ENCODE results near the gene ADGRF1.
"Not testable (repeated sequence)": the region's sequence is repeated elsewhere in the genome, so short reads cannot be mapped to it uniquely, and the experiment has no call there.

The ADGRF1 gene

DNA sequence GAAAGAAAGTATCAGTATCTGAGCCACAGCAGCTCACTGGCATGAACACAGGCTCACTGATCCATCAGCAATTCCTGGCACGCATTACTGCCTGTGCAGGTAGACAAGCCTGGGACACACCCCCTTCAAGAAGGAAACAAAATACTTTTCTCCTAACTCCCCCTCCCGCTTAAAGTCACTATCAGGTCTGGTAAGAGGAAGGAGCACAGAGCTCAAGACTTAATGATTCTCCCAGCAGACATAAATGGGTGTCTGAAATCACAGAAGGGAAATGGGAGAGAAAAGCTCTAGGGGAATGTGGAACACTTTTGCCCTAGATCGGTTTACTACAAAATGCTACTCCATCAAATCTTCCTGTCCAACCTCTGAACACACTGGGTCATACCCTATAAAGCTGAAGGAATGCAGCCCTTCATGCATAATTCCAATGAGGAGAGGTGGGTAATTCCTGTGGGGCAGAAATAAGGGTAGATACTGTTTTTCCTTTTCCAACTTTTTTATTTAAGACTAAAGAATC lies at the start of gene ADGRF1:
Gene ADGRF1 (minus strand): TSS at position 58 of the 517 bp plus-strand sequence. CDS start 13,271 bp downstream, outside the sequence.
- DNase-seq (ENCODE audit: low read depth) = no peak

DNA sequence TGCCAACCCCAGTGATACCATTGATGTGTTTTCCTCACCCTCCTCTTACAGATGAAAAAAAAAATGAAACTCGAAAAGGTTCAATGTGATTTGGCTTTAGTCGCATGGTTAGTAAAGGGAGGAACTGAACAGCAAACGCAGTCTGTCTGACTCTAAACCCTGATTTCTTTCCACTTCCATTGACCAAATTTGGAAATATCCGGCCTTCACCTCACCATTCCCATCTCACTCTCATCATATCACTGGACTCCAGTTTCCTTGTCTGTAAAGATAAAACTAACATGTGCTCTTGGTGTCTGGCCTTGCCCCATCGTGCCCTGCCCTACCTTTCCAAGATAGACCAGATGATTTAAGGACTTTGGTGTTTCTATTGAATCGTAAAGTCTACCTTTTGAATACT lies 48.7 kb upstream of the ADGRF1 start:
- no peak for DNase-seq (ENCODE audit: low read depth)

DNA sequence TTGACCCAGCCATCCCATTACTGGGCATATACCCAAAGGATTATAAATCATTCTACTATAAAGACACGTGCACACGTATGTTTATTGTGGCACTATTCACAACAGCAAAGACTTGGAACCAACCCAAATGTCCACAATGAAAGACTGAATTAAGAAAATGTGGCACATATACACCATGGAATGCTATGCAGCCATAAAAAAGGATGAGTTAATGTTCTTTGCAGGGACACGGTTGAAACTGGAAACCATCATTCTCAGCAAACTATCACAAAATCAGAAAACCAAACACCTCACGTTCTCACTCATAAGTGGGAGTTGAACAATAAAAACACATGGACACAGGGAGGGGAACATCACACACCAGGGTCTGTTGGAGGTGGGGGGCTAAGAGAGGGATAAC lies 47.3 kb upstream of the ADGRF1 start:
- not testable (repeated sequence) for DNase-seq (ENCODE audit: low read depth)

DNA sequence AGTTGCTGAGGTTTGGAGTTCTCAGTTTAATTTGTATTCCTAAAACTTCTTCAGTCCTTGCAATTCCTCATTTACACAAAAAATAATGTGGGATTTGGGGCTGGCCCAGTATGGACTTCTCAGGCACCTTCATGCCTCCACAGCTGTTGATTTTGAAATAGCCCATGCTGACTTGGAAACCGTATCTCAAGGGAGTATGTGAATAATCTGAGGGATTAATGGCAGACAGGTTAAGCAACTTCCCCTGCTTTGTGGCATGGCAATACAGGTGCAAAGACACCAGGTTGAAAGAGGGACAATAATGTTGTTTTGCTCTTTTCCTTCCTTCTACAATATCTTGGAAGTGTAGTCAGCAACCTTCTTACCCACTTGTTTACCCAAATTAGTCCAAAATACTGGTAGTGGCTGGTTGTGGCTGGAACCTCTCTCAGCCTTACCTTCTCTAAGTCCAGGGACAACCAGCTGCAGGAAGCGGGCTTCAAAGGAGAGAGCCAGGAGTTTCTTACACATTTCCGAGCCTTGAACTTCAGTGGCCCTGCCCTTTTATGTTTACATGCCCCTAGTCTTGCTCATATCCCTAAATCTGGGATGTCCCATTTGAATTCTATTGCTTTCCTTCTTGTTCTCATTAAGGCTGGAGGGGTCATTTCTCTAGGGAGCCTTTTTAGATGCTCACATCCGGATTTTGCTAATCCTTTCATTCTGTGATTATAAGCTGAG lies 44.1 kb upstream of the ADGRF1 start:
- DNase-seq (ENCODE audit: low read depth) = no peak

DNA sequence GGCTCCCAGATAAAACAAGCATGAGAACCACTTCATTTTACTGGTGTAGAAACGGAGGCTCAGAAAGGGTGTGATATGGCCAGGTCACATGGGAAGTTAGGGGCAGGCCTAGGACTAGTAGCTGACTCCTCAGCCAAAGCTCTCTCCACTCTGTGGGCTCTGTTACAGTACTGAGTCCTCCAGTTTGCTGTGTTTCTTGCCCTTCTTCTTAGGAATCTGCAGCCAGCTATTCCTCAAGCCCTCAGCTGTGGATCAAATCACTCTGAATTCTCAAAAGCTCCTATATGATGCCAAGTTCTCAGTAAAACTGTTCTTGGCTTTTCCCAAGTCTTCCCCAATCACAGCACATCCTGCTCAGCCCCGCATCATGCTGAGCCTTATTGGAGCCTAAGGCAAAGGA lies 42.5 kb upstream of the ADGRF1 start:
- DNase-seq (ENCODE audit: low read depth) = no peak

DNA sequence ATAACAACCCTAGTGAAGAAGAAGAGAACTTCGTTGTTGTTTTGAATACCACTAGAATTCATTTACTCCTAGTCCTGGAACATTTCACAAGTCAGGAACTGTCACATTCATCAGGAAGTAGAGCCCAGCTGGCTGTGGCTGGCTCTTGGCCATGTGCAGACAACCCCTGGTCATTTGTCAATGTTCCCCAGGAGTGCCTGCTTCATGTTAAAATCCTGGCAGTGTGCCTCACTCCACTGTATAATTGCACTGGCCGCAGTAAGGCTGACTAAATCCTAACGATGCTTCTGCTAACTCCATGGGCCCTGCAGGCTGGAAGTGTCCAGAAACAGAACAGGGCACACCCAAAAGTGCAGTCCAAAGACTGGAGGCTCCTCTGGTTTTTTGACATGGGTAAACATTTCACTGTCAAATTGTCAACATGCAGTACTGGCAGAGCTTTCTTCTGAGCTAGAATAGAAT lies 41.5 kb upstream of the ADGRF1 start:
- no peak for DNase-seq (ENCODE audit: low read depth)

DNA sequence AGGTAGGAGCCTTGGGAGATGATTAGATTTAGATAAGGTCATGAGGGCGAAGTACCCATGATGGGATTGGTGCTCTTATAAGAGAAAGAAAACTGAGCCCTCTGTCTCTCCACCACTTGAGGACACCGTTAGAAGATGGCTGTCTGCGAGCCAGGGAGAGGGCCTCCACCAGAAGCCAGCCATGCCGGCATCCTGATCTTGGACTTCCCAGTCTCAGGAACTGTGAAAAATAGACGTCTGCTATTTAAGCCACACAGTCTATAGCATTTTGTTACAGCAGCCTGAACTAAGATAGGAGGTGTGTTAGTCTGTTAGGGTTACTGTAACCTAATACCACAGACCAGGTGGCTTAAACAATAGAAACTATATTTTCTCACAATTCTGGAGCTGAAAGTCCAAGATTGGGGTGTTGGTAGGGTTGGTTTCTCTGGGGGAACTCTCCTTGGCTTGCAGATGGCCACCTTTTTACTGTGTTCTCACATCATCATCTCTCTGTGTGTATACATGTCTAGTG lies 38.0 kb upstream of the ADGRF1 start:
- DNase-seq (ENCODE audit: low read depth) = no peak

DNA sequence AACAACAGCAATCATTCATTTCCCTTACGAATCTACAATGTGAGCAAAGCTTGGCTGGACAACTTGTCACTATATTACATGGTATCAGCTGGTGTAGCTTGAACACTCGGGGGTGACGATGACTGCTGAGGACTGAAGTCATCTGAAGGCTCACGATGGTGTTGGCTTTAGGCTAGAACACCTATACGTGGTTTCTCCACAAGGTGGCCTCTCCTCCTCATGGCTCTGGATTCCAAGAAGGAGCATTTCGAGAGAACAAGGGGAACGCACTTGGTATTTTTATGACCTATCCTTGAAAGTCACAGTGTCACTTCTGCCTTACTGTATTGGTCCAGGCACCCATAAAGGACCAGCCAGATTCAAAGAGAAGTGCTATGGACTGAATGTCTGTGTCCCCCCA lies 37.5 kb upstream of the ADGRF1 start:
- no peak for DNase-seq (ENCODE audit: low read depth)

DNA sequence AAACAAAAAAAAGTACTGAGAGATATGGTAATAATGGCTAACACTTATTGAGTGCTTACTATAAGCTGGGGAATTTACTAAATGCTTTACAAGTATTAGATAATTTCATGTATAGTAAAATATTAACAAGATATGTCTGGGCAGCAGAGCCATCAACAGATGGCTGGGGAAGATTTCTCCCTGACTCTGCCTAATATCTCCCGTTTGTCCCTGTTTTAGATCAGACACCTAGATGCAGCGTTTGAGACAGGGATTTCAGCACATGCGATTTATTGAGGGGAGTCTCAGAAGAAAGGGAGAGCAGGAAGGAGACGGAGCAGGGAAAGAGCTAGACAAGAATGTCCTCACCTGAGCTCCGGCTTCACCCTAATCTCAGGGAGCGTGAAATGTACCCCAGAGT lies 36.9 kb upstream of the ADGRF1 start:
- no peak for DNase-seq (ENCODE audit: low read depth)

DNA sequence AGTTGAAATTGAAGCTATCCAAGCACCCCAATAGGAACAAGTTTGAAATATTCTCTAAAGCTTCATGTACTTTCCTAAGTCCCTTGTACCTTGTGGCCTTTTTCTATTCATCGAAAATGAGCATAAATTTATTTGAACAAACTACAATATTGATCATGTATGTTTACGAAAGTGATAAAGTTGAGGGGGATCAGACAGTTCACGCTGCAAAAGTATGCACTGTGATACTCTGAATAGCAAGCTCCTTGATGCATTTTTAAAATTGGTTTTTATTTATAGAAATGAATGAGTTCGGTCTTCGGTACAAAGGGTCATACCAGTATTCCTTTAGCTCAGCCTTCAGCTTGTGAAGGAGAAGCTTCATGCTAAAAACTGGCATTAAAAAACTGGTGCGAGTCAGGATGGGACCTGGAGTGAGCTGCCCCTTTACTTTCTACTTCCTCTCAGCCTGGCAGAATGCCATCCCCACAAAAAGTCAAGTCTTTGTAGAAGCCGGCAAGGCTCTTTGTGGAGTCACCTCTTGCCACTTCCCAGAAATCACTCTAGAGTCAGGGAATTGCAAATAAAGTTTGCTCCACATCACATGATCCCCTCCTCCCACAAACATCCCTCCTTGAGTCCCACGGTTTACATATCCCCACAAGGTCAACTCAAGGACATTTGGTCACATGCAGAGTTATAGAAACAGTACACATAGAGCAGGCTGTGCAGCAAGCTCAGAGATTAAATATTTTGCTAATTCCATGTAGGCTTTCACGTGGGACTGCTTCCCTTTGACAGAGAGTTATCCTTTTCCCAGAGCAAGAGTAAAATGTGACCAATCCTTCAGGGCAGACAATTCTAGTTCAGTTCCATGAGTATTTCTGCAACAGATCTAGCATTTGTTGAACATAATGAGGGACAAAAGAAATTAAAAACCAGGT lies 34.6 kb upstream of the ADGRF1 start:
- no peak for DNase-seq (ENCODE audit: low read depth)

DNA sequence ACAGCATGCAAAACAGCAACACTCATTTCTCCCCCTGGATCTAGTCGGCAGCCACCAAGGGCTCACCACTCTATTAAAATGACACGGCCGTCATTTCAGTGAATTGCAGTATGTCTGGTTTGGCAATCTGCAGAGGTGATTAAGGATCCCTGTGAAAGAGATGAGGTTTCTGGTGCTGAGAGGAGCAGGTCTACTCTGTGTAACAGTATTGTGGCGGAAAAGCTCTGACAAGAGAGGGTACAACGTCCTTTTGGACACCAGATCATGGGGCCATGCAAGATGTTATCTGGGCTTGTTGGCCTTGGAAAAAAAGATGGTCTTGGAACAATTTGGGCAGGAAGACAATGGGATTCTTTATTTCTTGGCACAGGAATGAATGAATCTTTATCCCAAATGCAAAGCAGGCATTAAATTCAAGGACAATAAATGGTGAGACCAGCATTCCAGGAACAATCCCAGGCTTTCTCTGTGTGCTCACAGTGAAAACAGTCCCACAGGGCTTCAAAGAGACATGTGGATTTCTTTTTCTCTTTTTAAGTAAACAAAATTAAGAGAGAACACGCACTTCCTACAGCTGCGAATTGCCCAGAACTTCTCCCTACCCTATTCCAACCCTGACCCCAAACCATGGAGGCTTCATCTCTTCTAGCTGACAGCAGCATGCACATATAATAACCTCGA lies 33.7 kb upstream of the ADGRF1 start:
- DNase-seq (ENCODE audit: low read depth) = no peak

DNA sequence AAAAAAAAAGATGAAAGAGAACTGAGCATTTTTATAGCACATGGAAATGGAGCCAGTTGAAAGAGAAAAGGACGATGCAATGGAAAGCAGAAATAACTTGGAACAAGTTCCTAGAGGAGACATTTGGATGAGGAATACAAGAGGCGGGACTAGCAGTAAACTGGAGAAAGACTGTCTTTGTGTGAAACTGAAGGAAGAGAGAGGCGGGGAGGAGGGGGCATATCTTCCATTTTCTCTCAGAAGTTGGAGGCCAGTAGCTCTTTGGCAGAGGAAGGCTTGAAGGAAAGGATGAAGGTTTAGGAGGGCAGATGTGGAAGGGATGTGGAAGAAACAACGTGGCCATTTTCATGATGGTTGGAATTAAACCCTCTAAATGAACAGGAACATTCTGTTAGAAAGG lies 33.0 kb upstream of the ADGRF1 start:
- no peak for DNase-seq (ENCODE audit: low read depth)

DNA sequence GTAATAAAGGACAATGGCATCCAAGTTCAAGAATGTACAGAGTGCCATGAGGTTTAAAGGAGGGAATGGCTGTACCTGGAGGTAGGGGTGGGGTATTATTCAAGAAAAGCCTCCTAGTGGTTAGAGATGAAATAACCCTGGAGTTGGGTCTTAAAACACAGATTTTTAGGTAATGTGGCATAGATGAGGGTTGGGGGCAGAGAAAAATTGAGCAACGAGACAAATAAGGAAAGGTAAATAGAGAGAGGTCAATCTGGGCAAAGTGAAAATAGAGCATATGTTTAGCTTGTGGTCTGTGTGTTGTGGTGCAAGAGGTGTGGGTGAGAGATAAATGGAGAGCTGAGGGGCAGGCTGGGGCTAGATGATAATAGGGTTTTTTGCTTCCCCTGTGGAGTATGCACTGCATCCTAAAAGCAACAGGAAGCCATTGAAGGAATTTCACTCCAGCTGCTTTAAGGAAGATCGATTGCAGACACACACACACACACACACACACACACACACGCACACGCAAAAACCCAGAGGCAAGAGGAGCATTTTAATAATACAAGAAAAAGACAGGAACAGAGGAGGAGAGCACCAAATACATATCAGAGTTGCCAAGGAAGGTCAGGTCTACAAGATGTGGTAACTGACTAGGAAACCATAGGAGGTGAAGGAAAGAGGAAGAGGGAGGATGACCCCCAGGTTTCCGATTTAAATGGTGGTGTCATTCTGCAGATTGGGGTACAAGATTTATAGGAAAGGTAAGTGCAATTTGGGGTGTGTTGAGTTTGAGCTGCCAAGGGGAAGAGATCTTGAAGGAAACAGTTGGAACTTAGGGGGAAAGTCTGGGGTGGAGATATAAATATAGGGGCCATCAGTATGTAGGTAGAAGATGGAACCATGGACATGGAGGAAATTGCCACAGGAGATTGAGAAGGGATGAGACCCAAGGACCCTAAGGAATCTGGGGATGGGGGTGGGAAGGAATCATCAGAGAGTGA lies 31.3 kb upstream of the ADGRF1 start:
- no peak for DNase-seq (ENCODE audit: low read depth)

DNA sequence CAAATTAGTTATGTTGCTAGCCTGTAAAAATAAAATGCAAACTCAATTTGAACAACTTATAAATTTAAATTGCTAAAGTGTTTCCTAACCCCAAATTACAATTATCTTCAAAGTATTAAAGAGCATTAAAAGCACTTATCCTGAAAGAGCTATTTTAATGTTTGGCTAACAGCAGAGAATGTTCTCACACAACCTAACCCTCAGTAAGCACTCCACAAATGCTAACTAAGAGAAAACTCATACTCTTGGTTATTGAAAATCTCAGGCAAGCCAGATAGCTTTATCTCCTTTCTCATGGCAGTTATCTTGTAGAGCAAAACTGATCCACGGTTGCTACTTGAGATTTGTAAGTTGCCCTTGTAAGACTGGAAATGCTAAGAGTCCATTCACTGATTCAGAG lies 30.5 kb upstream of the ADGRF1 start:
- no peak for DNase-seq (ENCODE audit: low read depth)

DNA sequence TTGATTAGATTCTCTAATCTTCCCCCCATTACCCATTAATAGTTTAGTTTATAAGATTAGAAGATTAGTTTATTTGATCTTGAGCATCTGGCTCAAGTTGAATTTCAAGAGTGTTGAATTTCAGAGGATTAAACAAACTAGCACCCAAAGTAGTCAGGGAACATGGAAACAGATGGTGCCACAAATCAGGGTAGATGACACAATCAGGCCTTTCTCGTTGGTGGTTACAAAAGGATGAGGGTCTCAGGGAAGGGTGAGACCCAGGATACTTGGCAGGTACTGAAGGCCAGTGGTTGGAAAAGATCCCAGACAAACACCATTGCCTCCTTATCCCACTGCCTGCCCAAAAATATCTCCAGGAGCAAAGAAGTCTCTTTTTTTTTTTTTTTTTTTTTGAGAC lies 29.5 kb upstream of the ADGRF1 start:
- DNase-seq (ENCODE audit: low read depth) = no peak

DNA sequence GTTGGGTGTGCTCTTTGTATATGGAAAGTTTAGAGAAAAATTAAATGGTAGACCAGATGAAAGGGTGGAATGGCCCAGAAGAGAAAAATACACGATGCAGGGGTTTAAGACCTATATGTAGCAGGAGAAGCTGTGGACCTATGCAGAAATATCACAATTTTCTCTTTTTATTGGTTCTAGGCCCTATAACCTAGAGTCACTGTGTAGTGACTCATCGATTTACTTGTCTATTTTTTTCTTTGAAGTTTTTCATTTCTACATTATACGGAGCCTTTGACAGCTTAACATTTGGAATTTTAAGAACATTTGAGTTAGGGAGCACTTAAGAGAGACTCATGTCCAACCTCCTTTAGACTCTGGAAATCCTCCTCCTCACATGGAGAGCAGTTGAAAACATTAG lies 28.3 kb upstream of the ADGRF1 start:
- DNase-seq (ENCODE audit: low read depth) = no peak

DNA sequence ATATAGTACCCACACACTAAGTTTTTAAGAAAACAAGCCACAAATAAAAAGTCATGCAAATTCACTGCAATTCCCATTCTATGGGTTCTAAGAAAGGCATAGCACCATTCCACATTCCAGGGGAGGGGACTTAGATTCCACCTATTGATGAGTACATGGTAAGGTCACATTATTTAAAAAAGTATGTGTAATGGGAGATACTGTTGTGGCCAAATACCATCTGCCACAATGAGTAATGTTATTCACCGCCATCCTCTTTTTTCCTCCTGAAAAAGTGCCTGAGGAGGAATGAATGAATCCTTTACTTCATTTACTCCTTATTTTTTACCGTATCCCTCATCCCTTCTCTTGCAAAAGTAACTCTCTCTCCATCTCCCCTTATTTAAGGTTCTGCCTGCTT lies 27.0 kb upstream of the ADGRF1 start:
- DNase-seq (ENCODE audit: low read depth) = no peak

DNA sequence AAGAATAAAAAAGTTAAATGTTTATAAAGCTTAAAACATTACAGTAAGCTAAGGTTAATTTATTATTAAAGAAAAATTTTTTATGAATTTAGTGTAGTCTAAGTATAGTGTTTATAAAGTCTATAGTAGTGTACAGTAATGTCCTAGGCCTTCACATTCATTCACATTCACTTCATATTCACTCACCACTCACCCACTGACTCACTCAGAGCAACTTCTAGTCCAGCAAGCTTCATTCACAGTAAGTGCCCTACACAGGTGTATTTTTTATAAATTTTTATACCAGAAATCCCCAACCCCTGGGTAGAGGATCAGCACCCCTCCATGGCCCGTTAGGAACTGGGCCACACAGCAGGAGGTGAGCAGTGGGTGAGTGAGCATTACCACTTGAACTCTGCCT lies 24.3 kb upstream of the ADGRF1 start:
- DNase-seq (ENCODE audit: low read depth) = no peak

DNA sequence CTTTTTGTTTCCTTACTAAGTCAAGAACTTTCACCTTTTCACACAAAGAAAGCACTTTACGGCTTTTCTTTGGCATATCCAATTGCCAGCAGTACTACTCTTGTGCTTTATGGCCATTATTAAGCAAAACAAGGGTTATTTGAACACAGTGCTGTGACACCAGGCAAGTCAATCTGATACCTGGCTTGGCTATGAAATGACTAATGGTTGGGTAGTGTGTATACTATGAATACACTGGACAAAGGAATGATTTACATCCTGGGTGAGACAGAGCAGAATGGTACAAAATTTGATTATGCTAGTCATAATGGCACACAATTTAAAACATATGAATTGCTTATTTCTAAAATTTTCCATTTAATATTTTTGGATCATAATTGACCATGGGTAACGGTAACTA lies 22.1 kb upstream of the ADGRF1 start:
- no peak for DNase-seq (ENCODE audit: low read depth)

DNA sequence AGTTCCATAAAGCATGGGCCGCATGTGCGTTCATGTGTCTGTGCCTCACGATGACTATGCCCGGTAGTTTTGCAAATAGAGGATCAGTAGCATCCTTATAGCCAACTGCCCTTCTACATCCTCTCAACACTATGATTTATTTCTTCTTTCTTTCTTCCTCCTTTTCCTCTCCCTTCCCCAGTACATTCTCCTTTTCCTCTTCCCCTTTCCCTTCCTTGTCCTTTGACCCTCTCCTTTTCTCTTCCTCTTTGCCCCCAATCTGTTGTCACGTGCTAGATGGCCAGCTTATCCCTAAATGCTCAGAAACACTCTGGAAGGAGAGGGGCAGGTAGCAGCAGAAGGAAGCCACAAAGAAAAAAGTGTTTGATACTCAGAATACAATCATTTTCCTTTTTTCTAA lies 20.2 kb upstream of the ADGRF1 start:
- DNase-seq (ENCODE audit: low read depth) = no peak
